ENCODE measurements around the gene FAM20C. TPM values are rescaled to one million over a fixed set of nuclear protein-coding genes. Genes with fewer than 3 reads are reported as not detected.
"Not testable (repeated sequence)": the region's sequence is repeated elsewhere in the genome, so short reads cannot be mapped to it uniquely, and the experiment has no call there.

FAM20C gene
- total RNA-seq, 4 donors from 2014 or later, result 41.9 to 87.5 (median 73.6) TPM

DNA sequence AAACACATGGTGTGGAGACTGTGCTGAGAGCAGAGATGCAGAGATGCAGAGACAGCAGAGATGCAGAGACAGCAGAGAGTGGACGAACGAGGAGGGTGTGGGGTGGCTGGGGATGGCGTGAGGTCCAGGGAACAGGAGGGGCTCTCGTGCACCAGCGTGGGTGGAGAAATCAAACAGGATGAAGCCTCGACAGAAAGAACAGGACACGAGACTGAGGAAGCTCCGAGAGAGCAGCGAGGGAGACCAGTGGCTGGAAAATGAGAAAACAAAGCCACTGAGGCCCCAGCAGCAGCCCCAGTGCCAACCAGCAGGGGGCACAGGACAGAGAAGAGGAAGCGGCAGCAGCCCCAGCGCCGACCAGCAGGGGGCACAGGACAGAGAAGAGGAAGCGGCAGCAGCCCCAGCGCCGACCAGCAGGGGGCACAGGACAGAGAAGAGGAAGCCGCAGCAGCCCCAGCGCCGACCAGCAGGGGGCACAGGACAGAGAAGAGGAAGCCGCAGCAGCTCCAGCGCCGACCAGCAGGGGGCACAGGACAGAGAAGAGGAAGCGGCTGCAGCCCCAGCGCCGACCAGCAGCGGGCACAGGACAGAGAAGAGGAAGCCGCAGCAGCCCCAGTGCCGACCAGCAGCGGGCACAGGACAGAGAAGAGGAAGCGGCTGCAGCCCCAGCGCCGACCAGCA lies 70.4 kb downstream of the FAM20C start:
- not testable (repeated sequence) for ATAC-seq, H3K4me1 ChIP-seq, H3K4me3 ChIP-seq, H3K27ac ChIP-seq, H3K27me3 ChIP-seq
- WGBS, 2 donors (ENCODE audit: low coverage in 1 of 2), result 69 to 73% methylated on average over 9 to 13 of the region's 31 CpGs
- Histone ChIP-seq H3K9me3 (peaks cover 0 to 23% (median 0%) of the 10 kb centered on the region in 3 donors), H3K36me3 (peaks cover 0 to 44% of the 10 kb centered on the region in 2 donors)
- TF ChIP-seq, protein P1, sequence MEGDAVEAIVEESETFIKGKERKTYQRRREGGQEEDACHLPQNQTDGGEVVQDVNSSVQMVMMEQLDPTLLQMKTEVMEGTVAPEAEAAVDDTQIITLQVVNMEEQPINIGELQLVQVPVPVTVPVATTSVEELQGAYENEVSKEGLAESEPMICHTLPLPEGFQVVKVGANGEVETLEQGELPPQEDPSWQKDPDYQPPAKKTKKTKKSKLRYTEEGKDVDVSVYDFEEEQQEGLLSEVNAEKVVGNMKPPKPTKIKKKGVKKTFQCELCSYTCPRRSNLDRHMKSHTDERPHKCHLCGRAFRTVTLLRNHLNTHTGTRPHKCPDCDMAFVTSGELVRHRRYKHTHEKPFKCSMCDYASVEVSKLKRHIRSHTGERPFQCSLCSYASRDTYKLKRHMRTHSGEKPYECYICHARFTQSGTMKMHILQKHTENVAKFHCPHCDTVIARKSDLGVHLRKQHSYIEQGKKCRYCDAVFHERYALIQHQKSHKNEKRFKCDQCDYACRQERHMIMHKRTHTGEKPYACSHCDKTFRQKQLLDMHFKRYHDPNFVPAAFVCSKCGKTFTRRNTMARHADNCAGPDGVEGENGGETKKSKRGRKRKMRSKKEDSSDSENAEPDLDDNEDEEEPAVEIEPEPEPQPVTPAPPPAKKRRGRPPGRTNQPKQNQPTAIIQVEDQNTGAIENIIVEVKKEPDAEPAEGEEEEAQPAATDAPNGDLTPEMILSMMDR (IDR thresholded peaks at IDR 0.05), result peak in 1 of 4 experiments; percentile 45

DNA sequence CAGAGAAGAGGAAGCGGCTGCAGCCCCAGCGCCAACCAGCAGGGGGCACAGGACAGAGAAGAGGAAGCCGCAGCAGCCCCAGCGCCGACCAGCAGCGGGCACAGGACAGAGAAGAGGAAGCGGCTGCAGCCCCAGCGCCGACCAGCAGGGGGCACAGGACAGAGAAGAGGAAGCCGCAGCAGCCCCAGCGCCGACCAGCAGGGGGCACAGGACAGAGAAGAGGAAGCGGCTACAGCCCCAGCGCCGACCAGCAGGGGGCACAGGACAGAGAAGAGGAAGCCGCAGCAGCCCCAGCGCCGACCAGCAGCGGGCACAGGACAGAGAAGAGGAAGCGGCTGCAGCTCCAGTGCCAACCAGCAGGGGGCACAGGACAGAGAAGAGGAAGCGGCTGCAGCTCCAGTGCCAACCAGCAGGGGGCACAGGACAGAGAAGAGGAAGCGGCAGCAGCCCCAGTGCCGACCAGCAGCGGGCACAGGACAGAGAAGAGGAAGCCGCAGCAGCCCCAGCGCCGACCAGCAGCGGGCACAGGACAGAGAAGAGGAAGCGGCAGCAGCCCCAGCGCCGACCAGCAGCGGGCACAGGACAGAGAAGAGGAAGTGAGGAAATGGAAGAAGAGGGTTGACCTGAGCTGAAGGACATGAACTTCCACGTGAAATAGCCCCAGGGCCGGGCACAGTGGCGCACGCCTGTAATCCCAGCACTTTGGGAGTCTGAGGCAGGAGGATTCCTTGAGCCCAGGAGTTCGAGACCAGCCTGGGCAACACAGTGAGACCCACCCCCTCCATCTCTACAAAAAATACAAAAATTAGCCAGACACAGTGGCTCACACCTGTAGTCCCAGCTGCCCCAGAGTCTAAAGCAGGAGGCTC lies 71.3 kb downstream of the FAM20C start:
- H3K4me1 ChIP-seq, H3K27me3 ChIP-seq, H3K4me3 ChIP-seq, H3K27ac ChIP-seq, ATAC-seq: not testable (repeated sequence)
- H3K36me3 ChIP-seq, result peaks cover 0 to 35% of the 10 kb centered on the region in 2 donors
- TF ChIP-seq, protein P1 (IDR thresholded peaks at IDR 0.05), result peak in 2 of 4 experiments; percentile 31 to 65
- peaks cover 0 to 23% (median 0%) of the 10 kb centered on the region in 3 donors for H3K9me3 ChIP-seq
- 83% methylated on average over 5 of the region's 37 CpGs; no CpG with 5 or more reads in 1 of the 2 donors for WGBS, 2 donors (ENCODE audit: low coverage in 1 of 2)

DNA sequence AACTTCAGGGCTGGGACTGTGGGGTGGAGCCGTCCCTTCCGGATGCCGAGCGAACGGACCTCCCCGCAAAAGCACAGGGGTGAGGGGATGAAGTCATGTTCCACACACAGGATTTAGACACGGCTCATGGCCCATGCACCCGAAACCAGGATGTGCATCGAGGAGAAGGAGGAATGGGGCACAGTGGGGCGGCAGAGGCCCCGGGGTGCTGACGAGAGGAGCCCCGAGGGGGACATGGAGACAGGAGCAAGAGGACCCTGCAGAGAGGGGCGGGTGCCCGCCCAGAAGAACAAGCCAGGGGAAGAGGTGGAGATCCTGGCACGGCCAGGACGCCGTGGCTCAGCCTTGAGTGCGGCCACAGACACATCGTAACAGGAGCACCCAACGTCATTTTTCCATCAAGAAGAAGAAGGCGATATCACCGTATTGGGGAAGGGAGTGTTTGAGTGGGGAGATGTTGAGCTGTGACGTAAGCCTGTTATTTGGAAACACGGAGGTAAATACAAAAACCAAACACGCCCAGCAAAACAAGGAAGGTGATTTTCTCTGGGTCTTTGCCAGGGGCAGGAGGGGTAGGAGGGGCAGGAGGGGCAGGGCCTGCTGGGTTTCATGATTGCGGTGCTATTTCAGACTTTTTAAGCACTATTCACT lies 72.3 kb downstream of the FAM20C start:
- H3K9me3 ChIP-seq, result peaks cover 0 to 23% (median 0%) of the 10 kb centered on the region in 3 donors
- peaks cover 9% of the 10 kb centered on the region for H3K27me3 ChIP-seq
- 75 to 83% methylated on average over 6 to 23 of the region's 27 CpGs for WGBS, 2 donors (ENCODE audit: low coverage in 1 of 2)
- H3K36me3 ChIP-seq, result peaks cover 0 to 25% of the 10 kb centered on the region in 2 donors
- H3K4me1 ChIP-seq, result no peaks in the 10 kb centered on the region
- ATAC-seq, result no peak
- TF ChIP-seq POLR2AphosphoS5 (IDR thresholded peaks at IDR 0.05) (peak; percentile 11), EP300 (IDR thresholded peaks at IDR 0.05) (no peak)
- TF ChIP-seq, protein P1 (IDR thresholded peaks at IDR 0.05), result no peak
- H3K4me3 ChIP-seq, result no peak overlapping the region
- H3K27ac ChIP-seq, result no peak overlapping the region

DNA sequence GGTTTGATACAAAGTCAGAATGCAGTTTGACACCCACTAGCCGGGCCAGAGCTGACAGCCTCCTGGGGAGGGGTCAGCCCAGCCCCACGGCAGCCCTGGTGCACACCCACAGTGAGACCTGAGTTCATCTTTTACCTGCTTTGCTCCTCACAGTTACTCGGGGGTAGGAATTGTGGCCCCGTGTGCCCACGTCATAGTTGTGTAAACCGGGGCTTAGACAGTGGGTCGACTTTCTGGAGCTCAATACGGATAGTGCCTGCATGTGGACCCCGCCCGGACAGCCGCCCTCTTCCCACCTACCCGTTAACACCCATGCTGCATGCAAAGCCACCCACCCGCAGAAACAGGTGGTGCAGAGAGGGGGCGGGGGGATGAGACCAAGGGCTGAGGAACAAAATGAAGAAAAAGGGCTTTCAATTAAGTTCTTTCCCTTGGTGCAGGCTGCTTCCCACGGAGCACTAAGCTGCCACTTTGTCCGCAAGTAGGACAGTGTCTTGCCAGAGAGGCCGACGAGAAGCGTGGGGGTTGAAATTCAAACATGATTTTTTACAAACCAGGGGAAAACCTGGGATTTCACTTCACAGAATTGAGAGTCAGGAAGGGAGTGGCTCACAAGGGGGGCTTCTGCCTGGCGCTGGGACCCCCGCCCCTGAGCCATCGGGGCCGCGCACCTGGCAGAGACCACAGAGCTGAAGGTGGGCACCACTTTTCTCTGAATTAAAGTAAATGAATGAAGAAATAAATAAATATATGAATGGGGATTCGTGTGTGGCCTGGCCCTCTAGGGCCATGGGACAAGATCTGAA lies 73.0 kb downstream of the FAM20C start:
- Histone ChIP-seq H3K4me1 (no peaks in the 10 kb centered on the region), H3K36me3 (peaks cover 0 to 18% of the 10 kb centered on the region in 2 donors), H3K27ac (no peak overlapping the region), H3K4me3 (no peak overlapping the region), H3K9me3 (peaks cover 0 to 23% (median 0%) of the 10 kb centered on the region in 3 donors), H3K27me3 (peaks cover 11% of the 10 kb centered on the region)
- no peak for ATAC-seq
- WGBS, 2 donors (ENCODE audit: low coverage in 1 of 2), result 43 to 56% methylated on average over 11 to 13 of the region's 25 CpGs
- TF ChIP-seq, protein P1 (IDR thresholded peaks at IDR 0.05), result no peak
- TF ChIP-seq POLR2A (IDR thresholded peaks at IDR 0.05), result no peak
- TF ChIP-seq EP300 (IDR thresholded peaks at IDR 0.05), result no peak
- no peak for TF ChIP-seq POLR2AphosphoS5 (IDR thresholded peaks at IDR 0.05)

Measured in gastroesophageal sphincter (tissue), 4 donors.